Endothelial cell of umbilical vein (primary cell): ENCODE measurements around the gene BRCA1. TPM values are rescaled to one million over a fixed set of nuclear protein-coding genes. Genes with fewer than 3 reads are reported as not detected.

Experiments
- BruUV-seq: library from RNA; stranded (reverse); fragments of 400-500 nt; replicated peaks from 2 replicates; lab custom pipeline; 2021; lab: Mats Ljungman, UMichigan
- CTCF ChIA-PET: fragments of 300-600, 350-600 bp; sonication (Branson Sonifier 250); formaldehyde crosslinking; loops from one replicate; lab custom pipeline; 2021; ENCODE audit warnings: antibody characterized with exemption, inconsistent platforms; lab: Charles Lee
- POLR2A ChIA-PET: fragments of 300-600, 350-600 bp; sonication (Branson Sonifier 250); formaldehyde crosslinking; loops from one replicate; lab custom pipeline; 2021; ENCODE audit warnings: antibody characterized with exemption, inconsistent platforms; lab: Charles Lee
- DNase-seq: peaks from one replicate; pipeline ENCODE4 v3.0.0-alpha.2; 2011; ENCODE audit warnings: low read depth, low spot score
- FAIRE-seq: peaks from 2 replicates; lab custom pipeline; 2011; peaks lifted over from hg19 to GRCh38; lab: Jason Lieb, UNC
- H2AFZ ChIP-seq: 2 replicates; pipeline ENCODE4 v1.6.0; 2012; ENCODE audit warnings: low read depth, low read length, control low read depth, inconsistent platforms
- H3K27ac ChIP-seq: 2 replicates; pipeline ENCODE4 v1.5.1; 2011; ENCODE audit warnings: low read depth, mild to moderate bottlenecking, control low read depth, low read length, moderate library complexity; ENCODE audit not compliant: insufficient read depth
- H3K27me3 ChIP-seq, 2 experiments: 2 replicates each; pipeline versions ENCODE4 v1.6.0 to v1.6.1; 2011; ENCODE audit warnings: low read length in 2 of 2, mixed read lengths in 1 of 2; ENCODE audit not compliant: control insufficient read depth in 2 of 2, insufficient read depth in 2 of 2
- H3K36me3 ChIP-seq, 2 experiments: 2 replicates in 1 of 2; 3 replicates in 1 of 2; pipeline ENCODE4 v1.5.1; 2011; ENCODE audit warnings: low read length in 2 of 2, mild to moderate bottlenecking in 1 of 2, moderate library complexity in 1 of 2; ENCODE audit not compliant: control insufficient read depth in 2 of 2, insufficient read depth in 2 of 2; ENCODE audit errors: extremely low read depth in 1 of 2
- H3K4me1 ChIP-seq: 3 replicates; pipeline ENCODE4 v1.5.1; 2011; ENCODE audit warnings: mild to moderate bottlenecking, low read length; ENCODE audit not compliant: control insufficient read depth, insufficient read depth; ENCODE audit errors: extremely low read depth
- H3K4me2 ChIP-seq: 2 replicates; pipeline ENCODE4 v1.6.1; 2011; ENCODE audit warnings: low read length, control low read depth, mixed read lengths; ENCODE audit not compliant: insufficient read depth
- H3K4me3 ChIP-seq, 3 experiments: fragments of 200-600 bp in 1 of 3; sonication (generic), shearing (Covaris generic) in 1 of 3; replicated peaks in 1 of 3; 2 replicates each; pipeline ENCODE4 v1.5.1; 2011 to 2016; ENCODE audit warnings: control low read depth in 3 of 3, low read length in 3 of 3, mild to moderate bottlenecking in 2 of 3, inconsistent platforms in 1 of 3, low read depth in 1 of 3, moderate library complexity in 1 of 3; ENCODE audit not compliant: insufficient read depth in 1 of 3
- H3K79me2 ChIP-seq: 2 replicates; pipeline ENCODE4 v1.6.0; 2012; ENCODE audit warnings: low read length, inconsistent platforms; ENCODE audit not compliant: control insufficient read depth, insufficient read depth
- H3K9ac ChIP-seq: replicated peaks from 2 replicates; pipeline ENCODE3; 2011; ENCODE audit warnings: low read length, control low read depth; ENCODE audit not compliant: insufficient read depth; ENCODE audit errors: extremely low read depth
- H3K9me1 ChIP-seq: replicated peaks from 3 replicates; pipeline ENCODE4 v1.6.0; 2011; ENCODE audit warnings: mild to moderate bottlenecking, low read length; ENCODE audit not compliant: control insufficient read depth, insufficient read depth; ENCODE audit errors: extremely low read depth
- H3K9me3 ChIP-seq: replicated peaks from 2 replicates; pipeline ENCODE4 v1.5.1; 2012; ENCODE audit warnings: low read length, inconsistent platforms; ENCODE audit not compliant: control insufficient read depth, insufficient read depth
- H4K20me1 ChIP-seq: replicated peaks from 2 replicates; pipeline ENCODE3; 2011; ENCODE audit warnings: mild to moderate bottlenecking, low read length; ENCODE audit not compliant: control insufficient read depth, insufficient read depth; ENCODE audit errors: extremely low read depth
- CTCF ChIP-seq, 2 donors: IDR thresholded peaks; 1 replicate in 1 of 2; 2 replicates in 1 of 2; pipeline ENCODE4 v1.5.1; 2011; ENCODE audit warnings: low read length in 2 of 2, mild to moderate bottlenecking in 2 of 2, moderate library complexity in 2 of 2, control low read depth in 1 of 2, inconsistent platforms in 1 of 2, low read depth in 1 of 2; ENCODE audit not compliant: insufficient read depth in 1 of 2; ENCODE audit errors: extremely low read depth in 1 of 2
- EZH2 ChIP-seq: IDR thresholded peaks from 2 replicates; pipeline ENCODE4 v1.6.1; 2012; ENCODE audit warnings: borderline replicate concordance, low read depth, mild to moderate bottlenecking, moderate library complexity, low read length, inconsistent platforms; ENCODE audit not compliant: severe bottlenecking
- FOS ChIP-seq: IDR thresholded peaks from 2 replicates; pipeline ENCODE4 v1.6.1; 2011; ENCODE audit warnings: mild to moderate bottlenecking, low read length, moderate library complexity, borderline replicate concordance; ENCODE audit not compliant: insufficient read depth
- GATA2 ChIP-seq: IDR thresholded peaks from 2 replicates; pipeline ENCODE4 v1.7.0; 2011; ENCODE audit warnings: low read depth, mild to moderate bottlenecking, moderate library complexity, mixed read lengths, low read length; ENCODE audit not compliant: insufficient read length, insufficient read depth
- JUN ChIP-seq: IDR thresholded peaks from 2 replicates; pipeline ENCODE4 v1.6.1; 2011; ENCODE audit warnings: borderline replicate concordance, low read depth; ENCODE audit not compliant: insufficient read length, insufficient read depth
- MYC ChIP-seq: IDR thresholded peaks from one replicate; pipeline ENCODE4 v1.6.1; 2011; ENCODE audit warnings: mild to moderate bottlenecking, low read depth, low read length
- POLR2A ChIP-seq: IDR thresholded peaks from 2 replicates; pipeline ENCODE4 v1.6.1; 2012; ENCODE audit warnings: low read depth, mild to moderate bottlenecking, control low read depth, low read length
- POLR2AphosphoS5 ChIP-seq: IDR thresholded peaks from 2 replicates; pipeline ENCODE4 v1.6.1; 2012; ENCODE audit warnings: low read depth, mild to moderate bottlenecking, control low read depth, low read length, moderate library complexity; ENCODE audit not compliant: insufficient read depth
- dilution Hi-C: fragments of 300-500 bp; cut with MboI; formaldehyde crosslinking; loops from one replicate; pipeline ENCODE4 v1.15.0; 2019; ENCODE audit warnings: low sequenced_read_pairs; ENCODE audit not compliant: extremely low pct_ligation_motif_present
- intact Hi-C: fragments of 100-400 bp; cut with micrococcal nuclease; formaldehyde crosslinking; loops from one replicate; pipeline ENCODE4 v1.10.0; 2022
- polyA plus RNA-seq, 4 experiments: library from polyadenylated mRNA; depleted of rRNA in 3 of 4; stranded (reverse) in 3 of 4; unstranded in 1 of 4; fragments of >200 nt; gene quantifications; 2 replicates each; pipeline versions ENCODE4 v1.2.1 to v1.2.3, GENCODE V29; 2011 to 2012; ENCODE audit warnings: missing spikeins in 1 of 4
- total RNA-seq: library from RNA; stranded (reverse); gene quantifications from 2 replicates; pipeline ENCODE4 v1.2.3, GENCODE V29; 2021
- TF ChIP-seq, protein P1 (sequence below): IDR thresholded peaks from 2 replicates; pipeline ENCODE4 v1.6.1; 2011; ENCODE audit not compliant: insufficient read depth, insufficient read length

Gene BRCA1
- total and polyA plus RNA-seq, 2 donors (not counting 3 experiments of a cell fraction or from before 2014, with no cell fraction given): 14.3 to 29.0 TPM

DNA sequence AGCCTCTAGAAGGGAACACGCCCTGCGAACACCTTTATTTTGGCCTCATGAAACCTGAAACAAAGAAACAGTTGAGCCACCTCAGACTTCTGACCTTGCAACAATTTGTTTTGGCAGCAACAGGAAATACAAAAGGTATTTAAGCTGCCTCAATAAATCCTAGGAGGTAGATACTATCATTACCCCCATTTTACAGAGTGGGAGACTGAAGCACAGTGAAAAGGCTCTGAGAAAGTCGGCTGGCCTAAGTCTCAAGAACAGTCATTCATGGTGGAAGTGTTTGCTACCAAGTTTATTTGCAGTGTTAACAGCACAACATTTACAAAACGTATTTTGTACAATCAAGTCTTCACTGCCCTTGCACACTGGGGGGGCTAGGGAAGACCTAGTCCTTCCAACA lies 81.1 kb downstream of the BRCA1 start:
- H2AFZ ChIP-seq: no peak overlapping the region
- H4K20me1 ChIP-seq: no peaks in the 10 kb centered on the region
- dilution Hi-C loops: no loop called here
- H3K4me1 ChIP-seq: no peaks in the 10 kb centered on the region
- H3K9me1 ChIP-seq: no peaks in the 10 kb centered on the region
- DNase-seq (peak; percentile 10), FAIRE-seq (no peak)
- CTCF ChIA-PET: interaction anchor here (0.6 kb wide), 1 partner anchor 15 kb away, joined by 5 read pairs; no protein-coding TSS in a partner anchor
- BruUV-seq: no TSS peak
- no peak overlapping the region for H3K9ac ChIP-seq
- intact Hi-C loops: no loop called here
- H3K9me3 ChIP-seq: no peaks in the 10 kb centered on the region
- no peak overlapping the region for H3K27ac ChIP-seq
- no peak overlapping the region for H3K4me2 ChIP-seq
- no peaks in the 10 kb centered on the region for H3K79me2 ChIP-seq
- H3K27me3 ChIP-seq: no peaks in the 10 kb centered on the region
- TF ChIP-seq JUN: no peak
- TF ChIP-seq, protein P1, sequence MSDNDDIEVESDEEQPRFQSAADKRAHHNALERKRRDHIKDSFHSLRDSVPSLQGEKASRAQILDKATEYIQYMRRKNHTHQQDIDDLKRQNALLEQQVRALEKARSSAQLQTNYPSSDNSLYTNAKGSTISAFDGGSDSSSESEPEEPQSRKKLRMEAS: no peak
- TF ChIP-seq POLR2AphosphoS5: no peak
- POLR2A ChIA-PET: interaction anchor here (1.1 kb wide), 1 partner anchor 178 kb away, joined by 3 read pairs; no protein-coding TSS in a partner anchor
- H3K36me3 ChIP-seq: peaks cover 0 to 4% of the 10 kb centered on the region in 2 experiments
- no peak overlapping the region for H3K4me3 ChIP-seq

DNA sequence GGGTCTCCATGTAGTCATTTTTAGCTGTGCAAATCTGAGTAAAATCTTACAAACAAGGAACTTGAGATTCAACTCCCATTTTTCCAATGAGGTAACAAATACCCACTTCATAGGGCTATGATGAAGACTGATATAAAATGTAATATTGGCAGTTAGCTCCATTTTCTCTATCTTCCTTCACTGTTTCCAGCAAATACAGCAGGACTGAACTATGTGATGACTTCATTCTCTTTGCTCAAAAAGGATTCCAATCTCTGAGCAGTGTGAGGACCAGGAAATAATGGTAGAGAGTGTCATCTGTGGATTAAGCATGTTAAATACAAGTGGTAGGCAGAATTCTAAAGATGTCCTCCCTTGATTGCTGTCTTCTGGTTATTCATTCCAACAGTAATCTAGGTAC lies 81.9 kb downstream of the BRCA1 start:
- FAIRE-seq (no peak), DNase-seq (no peak)
- no peak overlapping the region for H3K27ac ChIP-seq
- POLR2A ChIA-PET: no interaction called here
- no peaks in the 10 kb centered on the region for H3K9me1 ChIP-seq
- H3K36me3 ChIP-seq: no peaks in the 10 kb centered on the region
- H3K9me3 ChIP-seq: no peaks in the 10 kb centered on the region
- H3K4me2 ChIP-seq: no peak overlapping the region
- dilution Hi-C loops (no loop called here), intact Hi-C loops (no loop called here)
- no peak for TF ChIP-seq MYC
- no peak for TF ChIP-seq POLR2AphosphoS5
- TF ChIP-seq, protein P1: no peak
- TF ChIP-seq EZH2: no peak
- TF ChIP-seq CTCF (IDR thresholded peaks at IDR 0.05; ENCODE audit: extremely low read depth in 1 of 2, insufficient read depth in 1 of 2, low read depth in 1 of 2, low read length in 2 of 2): no peak
- no peak for TF ChIP-seq JUN
- no peak for TF ChIP-seq FOS
- no peak for TF ChIP-seq GATA2
- TF ChIP-seq POLR2A: no peak
- H4K20me1 ChIP-seq: no peaks in the 10 kb centered on the region
- H3K79me2 ChIP-seq: no peaks in the 10 kb centered on the region
- H3K27me3 ChIP-seq: no peaks in the 10 kb centered on the region
- no peak overlapping the region for H3K4me3 ChIP-seq
- BruUV-seq: no TSS peak
- CTCF ChIA-PET: interaction anchor here (1.0 kb wide), 1 partner anchor 12 kb away, joined by 3 read pairs; no protein-coding TSS in a partner anchor
- H2AFZ ChIP-seq: no peak overlapping the region
- H3K9ac ChIP-seq: no peak overlapping the region
- H3K4me1 ChIP-seq: no peaks in the 10 kb centered on the region
